PC-3 (cell line): ENCODE results near the gene CLN6.

Source experiments
- CTCF ChIP-seq: fragments of 300-600 bp; sonication (generic); conservative IDR thresholded peaks from 2 replicates; pipeline ENCODE4 v1.5.1; 2017; ENCODE audit warnings: antibody characterized with exemption, low read depth, mild to moderate bottlenecking, low read length
- EZH2 ChIP-seq: fragments of 300-600 bp; sonication (generic); IDR thresholded peaks from one replicate; pipeline ENCODE4 v1.6.1; 2017; ENCODE audit warnings: antibody characterized with exemption, mild to moderate bottlenecking, low read length; ENCODE audit not compliant: unreplicated experiment
- EZH2phosphoT487 ChIP-seq: fragments of 300-600 bp; sonication (generic); IDR thresholded peaks from 2 replicates; pipeline ENCODE4 v1.6.1; 2018; ENCODE audit warnings: mild to moderate bottlenecking, antibody characterized with exemption, low read length, borderline replicate concordance

DNA sequence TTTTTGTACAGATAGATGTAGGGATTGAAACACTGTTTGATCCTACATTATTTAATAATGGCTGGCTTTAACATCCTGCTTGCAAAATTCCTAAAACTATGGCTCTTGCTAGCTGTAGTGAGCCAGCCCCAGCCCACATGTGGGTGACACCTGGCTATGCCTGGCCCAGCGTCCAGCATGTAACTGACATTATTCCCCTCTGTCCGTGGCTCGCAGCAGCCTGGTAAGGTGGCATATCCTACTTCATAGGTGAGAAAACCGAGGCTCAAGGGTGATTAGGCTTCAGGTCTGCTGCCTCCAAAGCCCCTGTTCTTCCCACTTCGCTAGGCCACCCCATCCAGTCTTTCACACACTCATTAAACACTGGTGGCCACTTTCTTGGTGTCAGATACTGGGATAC, 26.0 kb downstream of the CLN6 start:
- no peak for TF ChIP-seq CTCF
- no peak for TF ChIP-seq EZH2
- TF ChIP-seq EZH2phosphoT487, result no peak
